GM23248 (cell line): ENCODE data around the gene CRTC3. TPM values are rescaled to one million over a fixed set of nuclear protein-coding genes. Genes with fewer than 3 reads are reported as not detected.

Source experiments
- DNase-seq: peaks from one replicate; pipeline ENCODE4 v3.0.0-alpha.2; 2015
- H2AFZ ChIP-seq: fragments of 200-600 bp; sonication (generic); 2 replicates; pipeline ENCODE4 v1.6.1; 2016; ENCODE audit warnings: antibody characterized with exemption
- H3F3A ChIP-seq: fragments of 200-600 bp; sonication (generic); 2 replicates; pipeline ENCODE4 v1.6.1; 2016; ENCODE audit warnings: mild to moderate bottlenecking, antibody characterized with exemption, mixed run types; ENCODE audit not compliant: insufficient read depth
- H3K27ac ChIP-seq: fragments of 200-600 bp; sonication (generic); 2 replicates; pipeline ENCODE4 v1.5.1; 2016; ENCODE audit warnings: mild to moderate bottlenecking
- H3K27me3 ChIP-seq: fragments of 200-600 bp; sonication (generic); replicated peaks from 2 replicates; pipeline ENCODE4 v1.6.1; 2016; ENCODE audit warnings: mild to moderate bottlenecking; ENCODE audit not compliant: insufficient read depth
- H3K36me3 ChIP-seq: fragments of 200-600 bp; sonication (generic); 2 replicates; pipeline ENCODE4 v1.6.1; 2016; ENCODE audit warnings: low read depth, mild to moderate bottlenecking
- H3K4me1 ChIP-seq: fragments of 200-600 bp; sonication (generic); 2 replicates; pipeline ENCODE4 v1.6.1; 2016; ENCODE audit warnings: mild to moderate bottlenecking; ENCODE audit not compliant: insufficient read depth
- H3K4me2 ChIP-seq: fragments of 200-600 bp; sonication (generic); one replicate; pipeline ENCODE4 v1.6.1; 2016; ENCODE audit warnings: mild to moderate bottlenecking; ENCODE audit not compliant: unreplicated experiment
- H3K4me3 ChIP-seq: fragments of 200-600 bp; sonication (generic); 2 replicates; pipeline ENCODE4 v1.5.1; 2016; ENCODE audit warnings: mild to moderate bottlenecking
- H3K79me2 ChIP-seq: fragments of 200-600 bp; sonication (generic); 2 replicates; pipeline ENCODE4 v1.6.1; 2016; ENCODE audit warnings: mild to moderate bottlenecking; ENCODE audit not compliant: insufficient read depth
- H3K9ac ChIP-seq: fragments of 200-600 bp; sonication (generic); 2 replicates; pipeline ENCODE4 v1.6.1; 2016; ENCODE audit warnings: mild to moderate bottlenecking
- H3K9me2 ChIP-seq: fragments of 200-600 bp; sonication (generic); 2 replicates; pipeline ENCODE4 v1.6.1; 2016; ENCODE audit warnings: mixed run types, mild to moderate bottlenecking, moderate library complexity; ENCODE audit not compliant: insufficient read depth
- H3K9me3 ChIP-seq: fragments of 200-600 bp; sonication (generic); one replicate; pipeline ENCODE4 v1.6.1; 2017; ENCODE audit warnings: low read depth
- H4K20me1 ChIP-seq: fragments of 200-600 bp; sonication (generic); 2 replicates; pipeline ENCODE4 v1.6.0; 2016; ENCODE audit not compliant: insufficient read depth
- EZH2 ChIP-seq: fragments of 200-600 bp; sonication (generic); IDR thresholded peaks from 2 replicates; pipeline ENCODE4 v1.6.1; 2018; ENCODE audit warnings: antibody characterized with exemption, mild to moderate bottlenecking; ENCODE audit not compliant: insufficient read depth, poor library complexity, severe bottlenecking
- EZH2phosphoT487 ChIP-seq: fragments of 200-600 bp; sonication (generic); IDR thresholded peaks from 2 replicates; pipeline ENCODE4 v1.6.1; 2018; ENCODE audit warnings: antibody characterized with exemption, moderate library complexity, mild to moderate bottlenecking, low read depth; ENCODE audit not compliant: insufficient read depth
- WGBS, 2 experiments: methylation state at CpG; one replicate each; pipeline ENCODE4 v1.1.6; 2015 to 2017; ENCODE audit warnings: low lambda C conversion rate in 2 of 2, low coverage in 1 of 2; ENCODE audit errors: missing lambda C conversion rate in 2 of 2; 5-methylcytosine and 5-hydroxymethylcytosine counted together
- in situ Hi-C: fragments of 300-500 bp; cut with MboI; formaldehyde crosslinking; loops from 2 replicates; pipeline ENCODE4 v1.15.0; 2020
- polyA plus RNA-seq: library from polyadenylated mRNA; unstranded; fragments of >200 nt; fragmentation: Nextera tagmentation; extraction: Ambion mirVana; gene quantifications from 2 replicates; pipeline ENCODE4 v1.2.1, GENCODE V29; 2016
- total RNA-seq: library from RNA; depleted of rRNA; stranded (reverse); fragments of >200 nt; shearing (Covaris generic); gene quantifications from 2 replicates; pipeline ENCODE4 v1.2.3, GENCODE V29; 2014

CRTC3 gene
- total and polyA plus RNA-seq, 2 experiments from 2014 or later, result 18.1 to 18.6 TPM

- Histone ChIP-seq H3K79me2 (no peaks in the 10 kb centered on the region), H3K4me2 (no peak overlapping the region), H3F3A (no peaks in the 10 kb centered on the region; the same call in 1 of the 2 replicates), H3K9me2 (no peaks in the 10 kb centered on the region), H4K20me1 (no peaks in the 10 kb centered on the region), H3K9ac (no peak overlapping the region), H2AFZ (no peak overlapping the region), H3K27me3 (no peaks in the 10 kb centered on the region), H3K27ac (no peak overlapping the region), H3K9me3 (no peaks in the 10 kb centered on the region), H3K4me3 (no peak overlapping the region), H3K36me3 (no peaks in the 10 kb centered on the region), H3K4me1 (peaks cover 12% of the 10 kb centered on the region)
- WGBS, 2 experiments, result 89 to 94% methylated on average over 9 of the region's 9 CpGs
- in situ Hi-C loops, result no loop called here
- TF ChIP-seq EZH2phosphoT487 (no peak), EZH2 (no peak)
- DNase-seq, result no peak
Measured at GRCh38 chr15:90644952-90645725, 115.4 kb downstream of the CRTC3 start.

- H3K9ac ChIP-seq, result no peak overlapping the region
- TF ChIP-seq EZH2, result no peak
- peak; percentile 25 for DNase-seq
Measured at GRCh38 chr15:90645873-90646575, 116.3 kb downstream of the CRTC3 start.

GRCh38 chr15:90646662-90647305 lies 117.1 kb downstream of the CRTC3 start:
- no peak for TF ChIP-seq EZH2phosphoT487
- TF ChIP-seq EZH2, result no peak
- in situ Hi-C loops, result no loop called here
- WGBS, 2 experiments, result 67 to 71% methylated on average over 6 of the region's 6 CpGs

More at GRCh38 chr15:90645873-90646575, 116.3 kb downstream of the CRTC3 start:
- 66 to 69% methylated on average over 21 to 23 of the region's 23 CpGs for WGBS, 2 experiments
- no peaks in the 10 kb centered on the region for H3K9me3 ChIP-seq
- H3K36me3 ChIP-seq, result no peaks in the 10 kb centered on the region
- peaks cover 14% of the 10 kb centered on the region for H3K4me1 ChIP-seq
- H3K9me2 ChIP-seq, result no peaks in the 10 kb centered on the region
- no peaks in the 10 kb centered on the region for H4K20me1 ChIP-seq
- H3K27ac ChIP-seq, result no peak overlapping the region
- no peaks in the 10 kb centered on the region for H3K79me2 ChIP-seq
- no peak overlapping the region for H2AFZ ChIP-seq
- in situ Hi-C loops, result no loop called here
- no peaks in the 10 kb centered on the region for H3K27me3 ChIP-seq
- no peak overlapping the region for H3K4me3 ChIP-seq
- H3K4me2 ChIP-seq, result no peak overlapping the region
- no peaks in the 10 kb centered on the region; the same call in 1 of the 2 replicates for H3F3A ChIP-seq

GRCh38 chr15:90647326-90647725 lies 117.6 kb downstream of the CRTC3 start:
- Histone ChIP-seq H3K27me3 (no peaks in the 10 kb centered on the region), H3K9ac (no peak overlapping the region), H3K4me2 (no peak overlapping the region), H2AFZ (no peak overlapping the region), H4K20me1 (no peaks in the 10 kb centered on the region), H3K4me1 (peaks cover 14% of the 10 kb centered on the region), H3K9me2 (no peaks in the 10 kb centered on the region), H3K9me3 (no peaks in the 10 kb centered on the region), H3K36me3 (no peaks in the 10 kb centered on the region), H3K79me2 (no peaks in the 10 kb centered on the region), H3K4me3 (no peak overlapping the region), H3K27ac (no peak overlapping the region), H3F3A (no peaks in the 10 kb centered on the region; the same call in 1 of the 2 replicates)
- no peak for DNase-seq
- WGBS, 2 experiments, result 43% methylated on average over 2 of the region's 2 CpGs; no CpG with 5 or more reads in 1 of the 2 experiments
- TF ChIP-seq EZH2phosphoT487 (no peak), EZH2 (no peak)
- in situ Hi-C loops, result no loop called here

More at GRCh38 chr15:90646662-90647305, 117.1 kb downstream of the CRTC3 start:
- H3K4me3 ChIP-seq, result no peak overlapping the region
- no peak overlapping the region for H3K4me2 ChIP-seq
- no peaks in the 10 kb centered on the region for H4K20me1 ChIP-seq
- no peak overlapping the region for H3K9ac ChIP-seq
- H2AFZ ChIP-seq, result no peak overlapping the region
- H3K9me3 ChIP-seq, result no peaks in the 10 kb centered on the region
- no peak overlapping the region for H3K27ac ChIP-seq
- H3K27me3 ChIP-seq, result no peaks in the 10 kb centered on the region
- H3F3A ChIP-seq, result no peaks in the 10 kb centered on the region; the same call in 1 of the 2 replicates
- DNase-seq, result no peak
- H3K36me3 ChIP-seq, result no peaks in the 10 kb centered on the region
- H3K4me1 ChIP-seq, result peaks cover 14% of the 10 kb centered on the region
- no peaks in the 10 kb centered on the region for H3K79me2 ChIP-seq
- H3K9me2 ChIP-seq, result no peaks in the 10 kb centered on the region
